Astrocyte of the cerebellum (primary cell): ENCODE data around the gene C6orf141.
"Not testable (repeated sequence)": the region's sequence is repeated elsewhere in the genome, so short reads cannot be mapped to it uniquely, and the experiment has no call there.

Experiments
- DNase-seq: peaks from one replicate; pipeline ENCODE4 v3.0.0-alpha.2; 2011; ENCODE audit warnings: low read depth
- H3K4me3 ChIP-seq: 2 replicates; pipeline ENCODE4 v1.5.1; 2011; ENCODE audit warnings: mild to moderate bottlenecking, low read depth, low read length, moderate library complexity
- CTCF ChIP-seq: IDR thresholded peaks from 2 replicates; pipeline ENCODE4 v1.5.1; 2012; ENCODE audit warnings: low read length, low read depth, moderate library complexity, mild to moderate bottlenecking; ENCODE audit errors: missing control alignments
- in situ Hi-C: cut with HindIII; loops from 2 replicates; pipeline ENCODE4 v1.10.0; 2017; ENCODE audit warnings: low sequenced_read_pairs

Gene C6orf141

GRCh38 chr6:49582529-49582928 is 32.1 kb downstream of the C6orf141 start:
- H3K4me3 ChIP-seq: no peak overlapping the region
- no peak for DNase-seq
- in situ Hi-C loops: no loop called here
- TF ChIP-seq CTCF: no peak

- in situ Hi-C loops: not testable (repeated sequence)
Observed at GRCh38 chr6:49587262-49587661, 36.8 kb downstream of the C6orf141 start.

More at GRCh38 chr6:49587262-49587661, 36.8 kb downstream of the C6orf141 start:
- H3K4me3 ChIP-seq, DNase-seq: not testable (repeated sequence)
